HUDEP-2 (cell line): ENCODE results near the gene ELP6.
"Not testable (repeated sequence)": the region's sequence is repeated elsewhere in the genome, so short reads cannot be mapped to it uniquely, and the experiment has no call there.

Source experiments
- DNase-seq, 76 experiments: peaks; one replicate each; lab custom pipeline; 2025; ENCODE audit not compliant: unreplicated experiment in 76 of 76; lab: John Stamatoyannopoulos, UW

The ELP6 gene

DNA sequence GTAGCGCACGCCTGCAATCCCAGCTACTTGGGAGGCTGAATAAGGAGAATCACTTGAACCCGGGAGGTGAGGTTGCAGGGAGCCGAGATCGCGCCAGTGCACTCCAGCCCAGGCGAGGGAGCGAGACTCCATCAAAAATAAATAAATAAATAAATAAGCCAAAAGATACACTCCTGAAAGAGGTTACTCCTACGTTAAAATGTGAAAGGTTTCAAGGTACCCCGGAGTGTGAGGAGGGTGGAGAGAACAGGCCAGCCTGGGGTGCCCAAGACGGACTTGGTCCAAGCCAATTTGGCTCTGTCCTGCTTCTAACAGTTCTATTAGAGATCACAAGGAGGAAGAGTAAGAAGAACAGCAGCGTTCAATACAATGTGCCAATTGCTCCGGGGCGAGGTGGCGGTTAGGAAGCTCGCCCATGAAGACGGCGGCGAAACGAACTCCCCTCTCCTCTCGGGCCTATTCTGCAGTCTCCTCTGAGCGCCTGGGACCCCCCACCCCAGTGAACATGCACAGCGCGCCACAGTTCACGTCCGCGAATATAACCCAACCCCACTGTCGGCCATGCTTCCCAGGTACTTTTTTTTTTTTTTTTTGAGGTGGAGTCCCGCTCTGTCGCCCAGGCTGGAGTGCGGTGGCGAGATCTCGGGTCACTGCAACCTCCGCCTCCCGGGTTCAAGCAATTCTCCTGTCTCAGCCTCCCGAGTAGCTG is 942 bp downstream of the ELP6 start:
- DNase-seq: peak in 16 of 76 experiments; percentile 4 to 52 (median 19)

DNA sequence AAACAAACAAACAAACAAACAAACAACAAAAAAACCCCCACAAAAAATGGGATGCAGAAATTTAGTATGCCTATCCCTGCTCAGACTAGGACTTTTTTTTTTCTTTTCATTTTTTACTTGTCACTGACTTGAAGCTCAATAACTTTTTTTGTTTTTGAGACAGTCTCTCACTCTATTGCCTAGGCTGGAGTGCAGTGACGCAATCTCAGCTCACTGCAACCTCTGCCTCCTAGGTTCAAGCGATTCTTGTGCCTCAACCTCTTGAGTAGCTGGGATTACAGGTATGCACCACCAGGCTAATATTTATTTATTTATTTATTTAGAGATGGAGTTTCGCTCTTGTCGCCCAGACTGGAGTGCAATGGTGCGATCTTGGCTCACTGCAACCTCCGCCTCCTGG is 8.2 kb downstream of the ELP6 start:
- not testable (repeated sequence) for DNase-seq

DNA sequence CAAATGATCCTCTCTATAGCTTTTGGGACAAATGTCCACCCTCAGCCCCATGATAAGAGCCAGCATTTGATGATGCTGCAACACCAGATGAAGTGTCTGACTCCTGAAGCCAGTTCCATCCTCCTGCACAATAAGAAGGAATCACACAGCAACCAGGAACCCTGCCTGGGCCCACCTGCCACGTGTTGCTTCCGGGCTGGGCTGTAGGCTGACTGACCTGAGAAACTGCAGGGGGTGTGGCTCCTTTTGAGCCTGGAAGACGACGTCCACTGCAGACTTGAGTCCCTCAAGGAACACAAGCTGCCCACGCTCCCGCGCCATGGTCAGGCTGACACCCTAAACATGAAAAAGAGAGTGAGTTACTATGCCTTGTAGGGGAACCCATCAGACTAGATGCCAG is 9.4 kb downstream of the ELP6 start:
- DNase-seq: no peak

DNA sequence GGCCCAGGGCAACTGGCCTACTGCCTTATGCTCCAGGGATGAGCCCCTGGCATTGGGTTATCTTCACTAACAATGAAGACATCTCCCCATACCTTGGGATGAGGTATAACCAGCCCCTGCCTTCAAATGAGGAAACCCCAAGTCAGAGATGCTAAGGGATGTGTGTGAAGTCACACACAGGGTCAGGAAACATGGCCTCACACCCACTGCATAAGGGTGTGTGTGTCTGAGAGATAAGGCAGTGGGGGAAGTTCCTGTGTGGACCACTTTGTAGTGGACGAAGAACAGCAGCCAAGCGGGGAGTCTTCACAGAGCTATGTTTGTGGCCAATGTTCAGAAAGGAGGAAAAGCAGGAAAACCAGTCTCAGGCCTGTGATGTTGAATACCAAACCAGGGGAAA is 10.5 kb downstream of the ELP6 start:
- DNase-seq: peak in 26 of 76 experiments; percentile 1 to 53 (median 20)

DNA sequence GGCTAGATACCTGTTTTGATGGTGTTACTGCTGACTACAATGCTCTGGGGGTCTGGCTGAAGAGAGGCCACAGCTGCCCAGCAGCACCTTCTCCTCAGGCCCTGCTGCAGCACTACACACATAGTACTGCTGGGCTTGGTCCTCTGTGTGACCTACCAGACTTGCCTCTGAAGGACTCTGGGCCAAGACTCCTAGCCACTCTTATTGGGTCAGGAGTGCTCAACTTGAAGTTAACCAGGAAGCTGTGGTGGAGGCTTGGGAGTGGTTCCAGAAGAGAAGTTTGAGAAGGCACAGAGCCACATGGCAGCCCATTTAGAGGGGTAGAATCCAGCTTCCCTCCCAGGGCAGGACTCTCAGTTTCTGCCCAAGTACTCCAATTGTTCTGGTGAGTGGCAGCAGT is 16.6 kb downstream of the ELP6 start:
- no peak for DNase-seq

DNA sequence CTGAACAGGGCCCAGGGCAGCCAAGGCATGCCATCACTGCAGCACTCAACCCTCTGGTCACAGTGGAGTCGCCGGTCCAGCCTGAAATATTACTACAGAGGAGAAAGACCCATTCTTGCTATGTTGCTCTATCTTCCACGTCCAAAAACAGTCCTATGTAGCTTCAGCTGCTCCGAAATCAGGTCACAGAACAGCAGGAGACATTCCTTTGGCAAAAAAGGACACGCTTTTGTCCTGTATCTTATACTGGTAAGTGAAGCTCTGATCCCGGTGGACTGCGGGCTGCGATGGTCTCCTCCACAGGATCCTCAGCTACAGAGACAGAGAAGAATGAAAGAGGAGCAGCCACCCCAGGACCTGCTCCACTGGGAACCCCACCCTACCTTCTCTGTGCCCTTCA is 17.6 kb downstream of the ELP6 start:
- no peak for DNase-seq

DNA sequence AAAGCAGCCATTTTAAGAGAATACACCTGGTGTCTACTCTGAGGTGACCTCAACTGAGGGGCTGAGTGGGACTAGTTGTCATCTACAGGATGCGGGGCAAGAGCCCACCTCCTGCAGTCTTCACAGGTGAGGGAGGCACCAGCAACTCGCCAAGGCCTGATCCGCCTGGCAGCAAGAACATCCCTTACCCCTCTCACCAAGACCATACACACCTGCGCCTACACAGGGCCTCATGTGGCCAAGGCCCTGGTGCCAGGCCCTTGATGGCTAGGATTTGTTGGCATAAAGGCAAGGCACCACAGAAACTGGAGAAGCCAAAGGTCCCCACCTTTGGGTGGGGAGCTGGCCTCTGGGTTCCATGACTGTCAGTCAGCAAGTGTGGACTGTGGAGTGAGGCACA is 18.4 kb downstream of the ELP6 start:
- no peak for DNase-seq

DNA sequence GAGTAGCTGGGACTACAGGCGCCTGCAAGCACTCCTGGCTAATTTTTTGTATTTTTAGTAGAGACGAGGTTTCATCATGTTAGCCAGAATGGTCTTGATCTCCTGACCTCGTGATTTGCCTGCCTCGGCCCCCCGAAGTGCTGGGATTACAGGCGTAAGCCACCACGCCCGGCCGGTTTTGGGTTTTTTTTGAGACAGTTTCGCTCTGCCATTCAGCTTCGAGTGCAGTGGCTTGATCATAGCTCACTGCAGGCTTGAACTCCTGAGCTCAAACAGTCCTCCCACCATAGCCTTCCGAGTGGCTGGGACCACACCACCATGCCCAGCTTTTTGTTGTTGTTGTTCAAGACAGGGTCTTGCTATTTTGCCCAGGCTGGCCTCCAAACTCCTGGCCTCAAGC is 21.7 kb downstream of the ELP6 start:
- no peak for DNase-seq

DNA sequence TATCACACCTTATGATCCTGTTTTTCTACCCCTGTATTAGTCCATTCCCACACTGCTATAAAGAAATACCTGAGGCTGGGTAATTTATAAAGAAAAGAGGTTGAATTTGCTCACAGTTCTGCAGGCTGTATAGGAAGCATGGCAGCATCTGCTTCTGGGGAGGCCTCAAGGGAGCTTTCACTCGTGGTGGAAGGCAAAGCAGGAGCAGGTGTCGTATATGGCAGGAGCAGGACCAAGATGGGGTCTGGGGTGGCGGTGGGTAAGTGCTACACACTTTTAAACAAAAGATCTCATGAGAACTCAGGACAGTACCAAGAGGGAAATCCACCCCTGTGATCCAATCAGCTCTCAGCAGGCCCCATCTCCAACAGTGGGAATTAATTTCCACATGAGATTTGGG is 22.3 kb downstream of the ELP6 start:
- no peak for DNase-seq

DNA sequence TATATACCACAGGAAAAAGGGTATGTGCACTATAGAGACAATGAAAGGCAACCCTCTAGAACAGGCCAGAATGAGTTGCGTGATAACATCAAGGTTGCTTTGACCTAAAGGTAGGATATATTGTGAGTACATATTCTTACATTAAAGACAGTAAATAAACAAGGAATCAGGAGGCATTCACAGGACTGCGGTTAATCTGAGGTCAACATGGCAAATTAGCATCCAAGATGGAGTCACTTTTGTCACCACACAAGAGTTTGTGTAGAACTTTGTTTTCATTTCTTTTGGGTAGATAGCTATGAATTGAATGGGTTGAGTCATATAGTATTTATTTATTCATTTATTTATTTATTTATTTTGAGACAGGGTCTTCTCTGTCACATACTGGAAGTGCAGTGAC is 26.2 kb downstream of the ELP6 start:
- no peak for DNase-seq

DNA sequence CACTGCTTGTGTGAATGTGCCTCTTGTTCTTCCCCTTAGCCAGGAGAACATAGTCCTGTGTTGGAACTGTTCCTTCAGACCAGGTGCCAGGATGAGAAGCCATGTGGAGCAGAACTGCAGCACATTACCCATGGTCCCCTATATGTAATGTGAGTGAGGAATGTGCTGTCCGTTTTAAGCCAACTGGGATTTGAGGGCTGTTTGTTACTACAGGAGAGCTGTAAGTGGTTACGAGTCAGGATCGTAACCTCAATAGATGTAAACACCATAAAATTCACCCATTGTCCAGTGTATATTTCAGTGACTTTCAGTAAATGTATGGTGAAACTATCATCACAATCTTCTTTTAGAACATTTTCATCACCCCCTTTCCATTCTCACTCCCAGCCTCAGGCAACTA is 27.7 kb downstream of the ELP6 start:
- DNase-seq: no peak

DNA sequence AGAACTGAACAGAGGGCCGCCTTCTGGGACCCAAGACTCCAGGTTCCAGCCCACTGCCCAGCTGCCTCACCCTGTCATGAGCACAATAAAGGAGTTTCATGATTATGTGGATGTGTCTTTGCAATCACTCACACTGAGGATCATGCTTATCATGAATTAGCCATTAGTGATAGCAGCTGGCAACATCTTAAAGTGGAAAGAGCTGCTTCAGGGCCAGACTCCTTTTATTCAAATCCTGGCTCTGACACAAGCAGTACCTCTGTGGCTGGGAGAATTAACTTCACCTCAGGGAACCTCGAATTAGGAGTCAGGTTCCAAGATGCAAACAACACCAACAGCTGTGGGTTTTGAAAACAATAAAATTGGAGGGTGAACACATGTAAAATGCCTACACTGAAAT is 31.1 kb downstream of the ELP6 start:
- DNase-seq: peak in 3 of 76 experiments; percentile 3 to 21 (median 20)

DNA sequence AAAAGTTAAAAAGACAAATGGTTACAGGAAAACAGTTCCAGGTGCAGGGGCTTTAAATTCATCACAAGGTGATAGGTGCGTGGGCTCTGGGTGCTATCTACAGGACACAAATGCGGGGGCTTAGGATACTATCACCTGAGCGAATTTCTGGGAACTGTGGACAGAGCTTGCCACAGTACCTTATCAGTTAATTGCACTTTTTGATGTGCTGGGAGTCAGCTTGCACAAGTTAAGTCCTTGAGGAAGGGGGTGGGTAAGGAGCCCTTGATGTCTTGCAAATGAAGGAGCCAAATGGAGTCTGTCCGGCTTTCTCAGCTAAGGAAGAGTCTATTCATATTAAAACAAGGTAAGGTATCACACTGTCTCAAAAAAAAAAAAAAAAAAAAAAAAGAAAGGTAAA is 31.7 kb downstream of the ELP6 start:
- peak in 15 of 76 experiments; percentile 4 to 40 (median 17) for DNase-seq

DNA sequence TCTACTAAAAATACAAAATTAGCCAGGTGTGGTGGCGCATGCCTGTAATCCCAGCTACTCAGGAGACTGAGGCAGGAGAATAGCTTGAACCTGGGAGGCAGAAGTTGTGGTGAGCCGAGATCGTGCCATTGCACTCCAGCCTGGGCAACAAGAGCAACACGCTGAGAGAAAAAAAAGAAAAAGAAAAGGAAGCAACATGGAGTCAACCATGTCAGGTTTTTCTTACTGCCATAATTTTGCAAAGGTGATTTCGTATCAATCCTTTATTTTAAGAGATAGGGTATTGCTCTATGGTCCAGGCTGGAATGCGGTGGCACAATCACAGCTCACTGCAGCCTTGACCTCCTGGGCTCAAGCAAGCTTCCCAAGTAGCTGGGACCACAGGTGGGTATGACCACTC is 33.2 kb downstream of the ELP6 start:
- not testable (repeated sequence) for DNase-seq

DNA sequence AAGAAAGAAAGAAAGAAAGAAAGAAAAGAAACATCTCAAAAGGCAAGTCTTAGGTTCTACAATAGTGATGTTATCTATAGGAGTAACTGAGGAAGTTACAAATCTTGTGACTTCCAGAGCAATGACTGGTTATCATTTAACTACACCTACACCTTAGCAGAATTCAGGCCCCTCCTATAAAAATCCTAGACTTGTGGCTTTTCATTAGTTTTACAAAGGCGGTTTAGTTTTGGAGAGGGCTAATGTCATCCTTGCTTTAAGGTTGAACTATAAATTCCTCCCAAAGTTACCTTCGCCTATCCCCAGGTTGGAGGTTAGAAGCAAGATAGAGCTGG is 33.7 kb downstream of the ELP6 start:
- no peak for DNase-seq

DNA sequence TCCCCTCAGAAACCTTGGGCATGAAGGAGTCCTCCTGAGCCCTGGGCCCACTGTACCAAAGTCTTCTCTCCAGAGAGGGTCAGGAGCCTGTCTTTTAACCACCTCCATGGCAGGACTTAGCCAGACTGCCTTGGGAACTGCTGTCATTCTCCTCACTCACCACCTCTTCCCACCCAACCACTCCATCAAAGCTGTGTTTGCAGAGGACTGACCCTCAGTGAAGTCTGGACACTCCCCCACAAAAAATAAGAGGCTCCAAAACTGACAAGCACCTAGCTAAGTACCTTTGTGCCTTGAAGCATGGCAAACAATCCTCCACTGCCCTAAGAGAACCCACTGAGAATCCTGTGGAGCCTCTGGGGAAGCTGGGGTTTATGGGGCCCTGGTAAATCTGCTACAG is 35.5 kb downstream of the ELP6 start:
- peak in 1 of 76 experiments; percentile 5 for DNase-seq

DNA sequence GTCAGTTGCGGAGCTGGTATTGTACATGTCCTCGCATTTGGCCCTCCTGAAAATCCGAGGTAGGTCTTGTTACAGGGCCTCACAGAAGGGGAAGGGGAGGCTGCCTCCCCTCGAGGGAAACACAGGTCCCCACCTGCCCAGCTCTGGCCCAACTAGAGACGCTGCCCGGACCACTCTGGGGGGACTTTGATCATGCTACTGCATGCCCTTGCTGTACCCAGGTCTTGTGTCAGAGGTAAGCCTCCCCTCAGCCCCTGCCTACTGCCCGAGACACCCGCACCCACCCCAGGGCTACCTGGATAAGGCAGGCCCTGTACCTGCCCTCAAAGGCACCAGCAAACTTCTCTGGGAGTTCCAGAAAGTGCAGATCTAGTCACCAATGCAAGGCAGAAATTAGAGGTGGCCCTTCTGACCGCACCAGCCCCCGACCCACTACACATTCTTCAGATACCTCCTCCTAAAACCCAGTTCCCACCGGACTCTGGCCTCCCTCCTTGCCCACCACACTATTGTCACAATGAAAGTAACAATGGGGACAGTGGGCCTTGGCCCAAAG is 36.8 kb downstream of the ELP6 start:
- DNase-seq: no peak

DNA sequence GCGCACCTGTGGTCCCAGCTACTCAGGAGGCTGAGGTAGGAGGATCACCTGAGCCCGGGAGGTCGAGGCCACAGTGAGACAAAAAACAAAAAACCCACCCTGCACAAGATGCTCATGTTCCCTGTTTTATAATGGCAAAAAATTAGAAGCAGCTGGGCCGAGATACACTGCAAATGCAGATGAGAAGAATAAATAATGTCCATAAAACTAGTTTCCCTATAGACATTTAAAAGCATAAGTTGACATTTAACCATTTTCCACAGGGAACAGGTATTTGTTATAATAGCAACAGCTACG is 37.2 kb downstream of the ELP6 start:
- no peak for DNase-seq

DNA sequence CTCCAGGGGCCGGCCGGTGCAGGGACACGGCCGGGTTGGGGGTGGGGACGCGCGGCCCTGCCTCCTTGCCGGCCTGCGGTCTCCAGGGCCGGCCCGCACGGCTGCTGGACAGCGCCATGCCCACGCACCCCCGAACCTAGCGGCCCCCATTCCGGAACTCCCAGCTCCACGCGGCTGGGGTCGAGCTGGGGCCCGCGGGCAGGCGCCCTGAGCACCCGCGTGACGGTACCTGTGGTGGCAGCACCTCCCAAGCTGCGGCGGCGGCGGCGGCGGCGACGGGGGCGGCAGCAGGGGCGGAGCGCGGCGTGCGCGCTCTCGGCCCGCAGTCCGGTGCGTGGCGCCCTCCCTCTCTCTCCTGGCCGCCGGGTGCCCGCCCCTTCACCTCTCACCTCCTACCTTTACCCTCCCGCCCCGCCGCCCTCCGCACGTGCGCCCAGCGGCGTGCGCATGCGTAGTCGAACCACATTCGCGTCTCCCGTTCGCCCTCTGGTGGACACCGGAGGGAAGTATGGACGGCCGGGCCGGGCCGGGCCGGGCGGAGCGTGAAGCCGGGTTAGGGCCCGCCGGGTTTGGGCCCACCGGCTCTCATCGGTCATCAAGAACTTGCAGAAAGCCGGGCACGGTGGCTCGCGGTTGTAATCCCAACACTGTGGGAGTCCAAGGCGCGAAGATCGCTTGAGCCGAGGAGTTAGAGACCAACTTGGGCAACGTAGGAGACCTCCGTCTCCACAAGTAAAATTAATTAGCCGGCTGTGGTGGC is 37.8 kb downstream of the ELP6 start, which contains the start of gene SCAP:
Gene SCAP (minus strand): TSS at position 372 of the 760 bp plus-strand sequence. CDS start 32,948 bp downstream, outside the sequence.
- DNase-seq: peak in 75 of 76 experiments; percentile 47 to 95 (median 91)

DNA sequence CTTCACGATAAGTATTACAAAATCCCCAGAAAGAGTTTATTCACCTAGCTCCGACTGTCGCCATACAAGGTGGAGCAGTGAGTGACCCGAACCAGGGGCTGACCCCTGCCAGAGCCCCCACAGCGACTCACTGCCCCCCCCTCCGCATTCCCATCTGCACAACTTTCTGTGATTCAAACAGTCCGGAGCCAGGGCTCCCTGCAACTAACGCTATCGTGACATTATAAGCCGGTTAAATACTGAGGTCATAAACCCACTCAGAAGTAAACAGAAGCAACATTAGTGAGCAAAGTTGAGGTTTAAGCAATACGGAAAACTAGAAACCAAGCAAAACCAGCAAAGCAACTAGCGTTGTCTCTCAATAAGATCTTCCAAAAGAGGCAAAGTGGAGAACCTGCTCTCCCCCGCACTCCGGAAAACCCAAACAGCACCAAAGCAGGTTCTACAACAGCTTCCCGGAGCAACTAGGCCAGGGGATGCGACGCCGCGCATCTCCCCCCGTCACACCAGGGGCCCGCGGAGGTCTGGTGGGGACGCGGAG is 38.4 kb downstream of the ELP6 start:
- peak in 3 of 76 experiments; percentile 10 to 50 (median 24) for DNase-seq

DNA sequence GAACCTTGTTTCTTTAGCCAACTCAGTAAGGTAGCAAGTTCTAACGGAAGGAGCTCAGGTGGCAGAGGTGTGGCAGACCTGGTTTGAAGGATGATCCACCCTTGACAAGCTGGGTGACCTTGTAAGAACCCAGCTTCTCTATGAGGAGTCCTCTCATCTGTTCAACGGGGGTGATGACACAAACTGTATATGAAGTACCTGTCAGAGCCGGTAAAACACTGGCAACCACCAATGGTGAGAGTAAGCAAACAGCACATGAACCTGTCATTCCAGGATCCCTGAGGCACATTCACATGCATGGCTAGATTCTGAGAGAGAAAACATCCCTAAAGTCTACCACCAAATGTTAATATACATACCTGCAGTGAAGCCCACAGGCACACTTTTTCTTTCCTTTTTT is 40.1 kb downstream of the ELP6 start:
- no peak for DNase-seq

DNA sequence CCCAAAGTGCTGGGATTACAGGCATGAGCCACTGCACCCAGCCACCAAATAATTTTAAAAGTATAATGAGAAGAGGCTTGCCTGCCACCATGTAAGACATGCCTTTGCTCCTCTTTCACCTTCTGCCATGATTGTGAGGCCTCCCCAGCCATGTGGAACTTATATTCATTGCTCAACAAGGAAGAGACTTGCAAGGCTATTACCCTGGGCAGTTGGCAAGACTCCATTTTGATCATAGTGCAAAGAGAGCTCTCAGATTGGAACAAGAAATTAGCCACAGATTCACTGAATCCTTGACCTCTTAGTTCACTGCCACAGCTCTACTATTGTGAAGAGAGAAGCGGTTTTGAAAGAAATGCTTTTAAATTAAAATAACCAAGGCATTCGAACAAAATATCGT is 43.9 kb downstream of the ELP6 start:
- no peak for DNase-seq
